ENCODE results near the gene GP1BA.
A peak's percentile ranks its signal among the peaks of the same experiment; 100 is the strongest.
"Not testable (repeated sequence)": the region's sequence is repeated elsewhere in the genome, so short reads cannot be mapped to it uniquely, and the experiment has no call there.

Gene GP1BA

DNA sequence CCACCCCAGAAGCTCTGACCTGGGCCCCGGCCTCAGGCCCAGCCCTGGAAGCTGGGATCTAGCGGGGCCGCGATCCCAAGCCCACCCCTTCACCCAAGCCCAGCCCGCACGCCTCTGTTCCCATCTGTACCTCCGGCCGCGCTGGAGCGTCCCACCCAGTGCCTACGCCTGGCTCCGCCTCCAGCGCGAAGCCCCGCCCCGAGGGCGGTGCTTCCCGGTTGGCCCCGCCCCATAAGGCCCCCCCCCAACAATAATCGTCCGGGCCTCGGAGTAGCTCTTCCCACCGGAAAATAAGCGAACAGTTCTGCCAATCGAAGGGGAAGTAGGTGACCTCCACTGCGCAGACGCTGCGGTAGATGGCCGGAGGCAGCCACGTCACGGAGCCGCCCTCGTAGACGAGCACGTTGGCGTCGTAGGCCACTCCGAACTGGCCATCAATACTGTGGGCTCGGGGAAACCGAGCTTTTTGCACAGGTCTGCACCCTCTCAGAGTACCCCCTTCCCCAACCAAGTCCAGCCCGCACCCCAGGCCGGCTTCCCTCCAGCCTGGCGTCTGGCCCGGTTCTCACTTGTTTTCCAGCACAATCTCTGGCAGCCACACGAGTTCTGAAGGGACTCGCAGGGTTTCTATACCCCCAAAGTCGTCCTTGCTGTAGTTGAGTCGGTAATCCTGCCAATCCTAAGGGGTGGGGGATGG, 30.3 kb upstream of the GP1BA start:
- no peak for DNase-seq (ENCODE audit: low spot score)

DNA sequence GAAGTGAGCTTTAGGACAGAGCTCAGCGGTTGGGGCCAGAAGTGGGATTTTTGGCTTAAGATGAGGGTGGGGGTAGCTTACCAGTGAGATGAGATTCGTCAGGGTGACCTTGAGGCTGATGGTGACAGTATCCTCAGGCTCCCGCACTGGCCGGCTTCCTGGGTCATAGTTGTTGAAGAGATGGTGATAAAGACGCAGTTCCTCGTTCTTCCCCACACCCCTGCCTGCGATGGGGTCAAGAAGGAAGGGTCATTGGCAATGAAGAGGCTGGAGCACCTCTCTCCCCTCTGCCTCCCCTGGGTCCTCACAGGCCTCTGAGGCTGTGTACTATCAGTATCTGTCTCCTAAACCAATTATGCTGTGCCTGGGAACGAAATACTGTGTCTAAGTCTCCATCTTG, 29.5 kb upstream of the GP1BA start:
- no peak for DNase-seq (ENCODE audit: low spot score)

DNA sequence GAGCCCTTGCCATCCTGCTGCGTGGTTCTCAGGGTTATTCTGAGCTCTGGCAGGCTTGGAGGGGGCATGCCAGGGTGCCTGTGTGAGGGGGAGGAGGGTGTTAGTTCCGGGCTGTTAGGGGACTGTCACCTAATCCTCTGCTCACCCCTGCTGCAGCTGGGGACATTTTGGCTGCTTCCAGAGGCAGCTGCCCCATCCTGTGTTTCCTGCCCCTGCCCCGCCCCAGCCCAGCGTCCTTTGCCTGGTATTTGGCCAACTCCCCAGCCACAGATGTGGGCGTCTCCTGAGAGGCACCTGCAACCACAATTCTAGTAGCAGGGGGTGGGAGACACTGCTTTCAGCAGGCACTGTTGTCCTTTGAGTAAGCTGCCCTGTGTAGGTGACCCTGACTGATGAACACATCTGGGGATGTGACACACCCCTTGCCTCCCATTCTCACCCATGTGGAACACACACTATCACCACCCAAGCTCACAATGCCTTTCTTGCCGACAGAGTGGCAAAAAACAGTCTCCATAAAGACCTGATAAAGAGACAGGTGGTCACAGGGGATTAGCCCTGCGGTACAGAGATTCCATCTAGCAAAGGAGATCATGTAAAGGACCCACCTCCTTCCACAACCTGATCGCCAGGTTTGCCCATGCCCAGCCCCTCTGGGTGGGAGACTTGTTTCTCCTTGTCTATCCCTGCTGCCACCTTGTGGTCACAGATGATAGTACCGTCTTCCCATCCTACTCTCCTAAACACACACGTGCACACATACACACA, 28.8 kb upstream of the GP1BA start, which contains the start of gene CHRNE:
Gene CHRNE, minus strand, starts transcription at position 48 of the 768 bp plus-strand sequence. Its CDS starts 35 bp downstream, at position 13.
- DNase-seq (ENCODE audit: low spot score): peak; percentile 90

DNA sequence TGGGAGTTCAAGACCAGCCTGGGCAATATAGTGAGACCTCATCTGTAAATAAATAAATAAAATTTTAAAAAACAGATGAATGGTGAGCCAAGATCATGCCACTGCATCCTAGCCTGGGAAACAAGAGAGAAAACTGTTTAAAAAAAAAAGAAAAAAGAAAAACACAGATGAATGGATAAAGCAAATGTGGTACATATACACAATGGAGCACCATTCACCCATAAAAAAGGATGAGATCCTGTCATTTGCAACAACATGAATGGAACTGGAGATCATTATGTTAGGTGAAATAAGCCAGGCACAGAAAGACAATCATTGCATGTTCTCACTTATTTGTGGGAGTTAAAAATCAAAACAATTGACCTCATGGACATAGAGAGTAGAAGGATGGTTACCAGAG, 25.4 kb upstream of the GP1BA start:
- not testable (repeated sequence) for DNase-seq (ENCODE audit: low spot score)

DNA sequence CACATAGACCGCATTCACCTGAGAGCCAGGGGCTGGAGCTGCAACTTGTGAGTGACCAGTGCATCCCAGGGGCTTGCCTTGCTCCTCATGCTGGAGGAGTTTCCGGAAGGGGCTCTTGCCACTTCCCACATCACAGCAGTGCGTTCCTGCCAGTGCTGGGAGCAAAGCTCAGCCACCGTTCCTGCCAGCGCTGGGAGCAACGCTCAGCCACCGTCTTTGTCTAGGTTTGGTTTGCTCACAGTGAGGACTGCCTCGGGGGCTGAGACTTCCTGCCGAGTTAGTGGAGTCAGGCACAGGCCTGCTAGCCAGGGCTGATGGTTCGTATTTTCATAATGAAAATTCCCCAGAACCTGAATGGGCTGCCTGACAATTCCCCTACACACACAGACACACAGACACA, 23.8 kb upstream of the GP1BA start:
- no peak for DNase-seq (ENCODE audit: low spot score)

DNA sequence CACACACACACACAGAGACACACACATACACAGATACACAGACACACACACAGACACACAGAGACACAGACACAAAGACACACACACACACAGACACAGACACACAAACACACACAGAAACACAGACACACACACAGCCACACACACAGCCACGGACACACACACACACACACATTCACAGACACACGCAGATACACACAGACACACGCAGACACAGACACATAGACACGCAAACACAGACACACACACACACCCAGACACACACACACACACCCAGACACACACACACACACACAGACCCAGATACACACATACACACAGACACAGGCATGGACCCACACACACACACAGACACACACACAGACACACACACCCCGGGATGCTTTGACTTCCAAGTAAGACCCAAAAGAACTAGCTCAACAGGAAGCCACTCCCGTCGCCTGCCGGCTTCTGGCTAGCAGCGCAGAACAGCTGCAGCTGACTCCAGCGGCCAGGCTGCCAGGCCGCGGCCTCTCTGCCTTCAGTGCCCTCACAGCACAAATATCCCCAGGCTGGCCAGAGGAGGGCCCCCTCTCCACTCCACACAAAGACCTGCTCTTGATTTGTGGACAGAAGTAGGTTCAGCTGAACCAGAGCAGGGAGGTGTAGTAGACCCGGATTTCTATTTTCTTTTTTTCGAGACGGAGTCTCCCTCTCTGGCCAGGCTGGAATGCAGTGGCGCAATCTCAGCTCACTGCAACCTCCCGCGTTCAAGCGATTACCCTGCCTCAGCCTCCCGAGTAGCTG, 23.2 kb upstream of the GP1BA start:
- DNase-seq (ENCODE audit: low spot score): peak; percentile 86

DNA sequence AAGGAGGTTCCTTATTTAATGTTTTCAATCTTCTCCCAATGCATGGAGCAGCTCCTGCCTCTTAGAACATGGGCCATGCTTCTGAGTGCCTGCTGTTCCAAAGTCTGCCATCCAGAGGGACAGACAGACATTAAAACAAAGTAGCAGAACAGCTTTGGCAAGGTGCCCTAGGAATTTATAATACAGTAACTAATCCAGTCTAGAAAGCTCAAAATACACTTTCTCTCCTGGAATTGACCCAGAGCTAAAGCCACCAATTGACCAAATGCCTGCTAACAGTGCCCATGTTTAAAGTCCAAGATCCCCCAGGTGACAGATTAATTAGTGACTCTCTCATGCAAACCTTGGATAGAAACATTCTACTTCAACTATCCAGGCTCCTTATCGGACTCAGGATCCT, 18.1 kb upstream of the GP1BA start:
- no peak for DNase-seq (ENCODE audit: low spot score)

DNA sequence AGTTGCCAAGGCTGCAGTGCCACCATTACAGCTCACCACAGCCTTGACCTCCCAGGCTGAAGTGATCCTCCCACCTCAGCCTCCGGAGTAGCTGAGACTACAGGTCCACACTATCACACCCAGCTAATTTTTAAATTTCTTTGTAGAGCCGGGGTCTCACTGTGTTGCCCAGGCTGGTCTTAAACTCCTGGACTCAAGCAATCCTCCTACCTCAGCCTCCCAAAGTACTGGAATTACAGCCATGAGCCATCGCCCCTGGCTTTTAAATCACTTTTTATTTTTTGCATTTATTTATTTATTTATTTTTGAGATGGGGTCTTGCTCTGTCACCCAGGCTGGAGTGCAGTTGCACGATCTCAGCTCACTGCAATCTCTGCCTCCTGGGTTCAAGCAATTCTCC, 17.5 kb upstream of the GP1BA start:
- DNase-seq (ENCODE audit: low spot score): not testable (repeated sequence)

DNA sequence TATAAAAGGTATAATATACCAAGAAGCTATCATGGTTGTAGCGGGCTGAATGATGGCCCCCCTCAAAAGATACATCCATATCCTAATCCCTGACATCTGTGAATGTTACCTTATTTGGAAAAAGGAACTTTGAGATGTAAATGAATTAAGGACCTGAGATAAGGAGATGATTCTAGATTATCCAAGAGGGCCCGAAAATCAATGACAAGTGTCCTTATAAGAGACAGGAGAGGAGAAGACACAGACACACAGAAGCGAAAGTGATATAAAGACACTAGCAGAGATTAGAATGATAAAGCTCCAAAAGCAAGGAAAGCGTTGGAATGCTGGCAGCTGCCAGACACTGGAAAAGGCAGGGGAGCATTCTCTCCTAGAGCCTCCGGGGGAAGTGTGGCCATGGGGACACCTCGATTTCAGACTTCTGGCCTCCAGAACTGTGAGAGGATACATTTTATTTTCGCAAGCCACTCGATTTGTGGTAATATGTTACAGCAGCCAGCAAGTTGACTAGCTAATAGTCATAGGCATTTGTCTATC, 12.5 kb upstream of the GP1BA start:
- DNase-seq (ENCODE audit: low spot score): no peak

DNA sequence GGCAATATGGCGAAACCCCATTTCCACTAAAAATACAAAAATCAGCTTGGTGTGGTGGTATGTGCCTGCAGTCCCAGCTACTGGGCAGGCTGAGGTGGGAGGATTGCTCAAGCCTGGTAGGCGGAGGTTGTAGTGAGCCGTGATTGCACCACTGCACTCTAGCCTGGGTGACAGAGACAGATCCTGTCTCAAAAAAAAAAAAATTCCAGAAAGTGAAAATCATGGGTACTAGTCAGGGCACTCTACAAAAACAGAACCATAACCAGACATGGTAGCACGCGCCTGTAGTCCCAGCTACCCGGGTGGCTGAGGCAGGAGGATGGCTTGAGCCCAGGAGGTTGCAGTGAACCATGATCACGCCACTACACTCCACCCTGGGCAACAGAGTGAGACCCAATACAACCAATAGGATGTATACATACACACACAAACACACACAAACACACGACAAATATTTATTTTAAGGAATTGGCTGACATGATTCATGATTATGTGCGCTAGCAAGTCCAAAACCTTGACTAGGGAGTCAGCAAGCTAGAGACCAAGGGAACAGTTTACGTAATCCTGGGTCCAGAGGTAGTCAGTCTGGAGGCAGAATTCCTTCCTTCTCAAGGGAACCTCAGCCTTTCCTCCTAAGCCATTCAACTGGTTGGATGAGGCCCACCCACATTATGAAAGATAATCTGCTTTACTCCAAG, 11.6 kb upstream of the GP1BA start:
- DNase-seq (ENCODE audit: low spot score): no peak

DNA sequence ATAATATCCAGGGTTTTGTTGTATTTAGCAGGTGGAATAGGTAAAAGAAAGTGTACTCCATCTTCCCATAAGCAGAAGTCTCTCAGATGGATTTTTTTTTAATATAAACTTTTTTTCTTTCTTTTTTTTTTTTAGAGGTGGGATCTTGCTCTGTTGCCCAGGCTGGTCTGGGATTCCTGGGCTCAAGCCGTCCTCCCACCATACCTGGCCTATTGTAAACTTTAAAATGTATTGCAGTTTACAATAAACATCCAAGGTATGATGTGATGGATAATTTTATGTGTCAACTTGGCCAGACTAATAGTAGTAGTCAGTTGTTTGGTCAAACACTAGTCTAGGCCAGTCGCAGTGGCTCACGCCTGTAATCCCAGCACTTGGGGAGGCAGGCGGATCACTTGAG, 10.8 kb upstream of the GP1BA start:
- no peak for DNase-seq (ENCODE audit: low spot score)

DNA sequence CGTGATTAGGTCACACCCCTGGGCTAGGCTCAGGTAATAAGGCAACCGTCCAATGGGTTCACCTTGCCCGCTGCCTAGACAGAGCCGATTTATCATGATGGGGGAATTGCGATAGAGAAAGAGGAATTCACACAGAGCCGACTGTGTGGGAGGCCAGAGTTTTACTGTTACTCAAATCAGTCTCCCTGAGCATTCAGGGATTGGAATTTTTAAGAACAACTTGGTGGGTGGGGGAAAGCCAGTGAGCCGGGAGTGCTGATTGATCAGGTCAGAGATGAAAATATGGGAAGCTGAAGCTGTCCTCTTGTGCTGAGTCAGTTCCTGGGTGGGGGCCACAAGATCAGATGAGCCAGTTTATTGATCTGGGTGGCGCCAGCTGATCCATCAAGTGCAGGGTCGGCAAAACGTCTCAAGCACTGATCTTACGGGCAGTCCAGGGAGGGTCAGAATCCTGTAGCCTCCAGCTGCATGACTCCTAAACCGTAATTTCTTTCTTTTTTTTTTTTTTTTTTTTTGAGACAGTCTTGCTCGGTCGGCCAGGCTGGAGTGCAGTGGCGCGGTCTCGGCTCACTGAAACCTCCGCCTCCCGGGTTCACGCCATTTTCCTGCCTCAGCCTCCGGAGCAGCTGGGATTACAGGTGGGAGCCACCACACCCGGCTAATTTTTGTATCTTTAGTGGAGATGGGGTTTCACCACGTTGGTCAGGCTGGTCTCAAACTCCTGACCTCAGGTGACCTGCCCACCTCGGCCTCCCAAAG, 5.3 kb upstream of the GP1BA start:
- not testable (repeated sequence) for DNase-seq (ENCODE audit: low spot score)

DNA sequence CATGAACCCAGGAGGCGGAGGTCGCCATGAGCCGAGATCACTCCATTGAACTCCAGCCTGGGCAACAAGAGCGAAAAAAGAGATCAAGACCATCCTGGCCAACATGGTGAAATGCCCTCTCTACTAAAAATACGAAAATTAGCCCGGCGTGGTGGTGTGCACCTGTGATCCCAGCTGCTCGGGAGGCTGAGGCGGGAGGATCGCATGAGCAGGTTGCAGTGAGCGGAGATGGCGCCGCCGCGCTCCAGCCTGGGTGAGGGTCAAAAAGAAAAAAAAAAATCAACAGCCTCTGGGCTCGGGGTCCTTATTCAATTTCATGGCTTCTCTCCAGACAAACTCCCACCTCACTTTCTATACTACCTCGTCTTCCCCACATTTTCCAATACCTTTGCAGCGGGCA, 3.2 kb upstream of the GP1BA start:
- no peak for DNase-seq (ENCODE audit: low spot score)

DNA sequence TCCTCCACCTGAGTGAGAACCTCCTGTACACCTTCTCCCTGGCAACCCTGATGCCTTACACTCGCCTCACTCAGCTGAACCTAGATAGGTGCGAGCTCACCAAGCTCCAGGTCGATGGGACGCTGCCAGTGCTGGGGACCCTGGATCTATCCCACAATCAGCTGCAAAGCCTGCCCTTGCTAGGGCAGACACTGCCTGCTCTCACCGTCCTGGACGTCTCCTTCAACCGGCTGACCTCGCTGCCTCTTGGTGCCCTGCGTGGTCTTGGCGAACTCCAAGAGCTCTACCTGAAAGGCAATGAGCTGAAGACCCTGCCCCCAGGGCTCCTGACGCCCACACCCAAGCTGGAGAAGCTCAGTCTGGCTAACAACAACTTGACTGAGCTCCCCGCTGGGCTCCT, 679 bp downstream of the GP1BA start:
- DNase-seq (ENCODE audit: low spot score): no peak

DNA sequence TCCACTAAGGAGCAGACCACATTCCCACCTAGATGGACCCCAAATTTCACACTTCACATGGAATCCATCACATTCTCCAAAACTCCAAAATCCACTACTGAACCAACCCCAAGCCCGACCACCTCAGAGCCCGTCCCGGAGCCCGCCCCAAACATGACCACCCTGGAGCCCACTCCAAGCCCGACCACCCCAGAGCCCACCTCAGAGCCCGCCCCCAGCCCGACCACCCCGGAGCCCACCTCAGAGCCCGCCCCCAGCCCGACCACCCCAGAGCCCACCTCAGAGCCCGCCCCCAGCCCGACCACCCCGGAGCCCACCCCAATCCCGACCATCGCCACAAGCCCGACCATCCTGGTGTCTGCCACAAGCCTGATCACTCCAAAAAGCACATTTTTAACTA, 1.6 kb downstream of the GP1BA start:
- DNase-seq (ENCODE audit: low spot score): no peak

DNA sequence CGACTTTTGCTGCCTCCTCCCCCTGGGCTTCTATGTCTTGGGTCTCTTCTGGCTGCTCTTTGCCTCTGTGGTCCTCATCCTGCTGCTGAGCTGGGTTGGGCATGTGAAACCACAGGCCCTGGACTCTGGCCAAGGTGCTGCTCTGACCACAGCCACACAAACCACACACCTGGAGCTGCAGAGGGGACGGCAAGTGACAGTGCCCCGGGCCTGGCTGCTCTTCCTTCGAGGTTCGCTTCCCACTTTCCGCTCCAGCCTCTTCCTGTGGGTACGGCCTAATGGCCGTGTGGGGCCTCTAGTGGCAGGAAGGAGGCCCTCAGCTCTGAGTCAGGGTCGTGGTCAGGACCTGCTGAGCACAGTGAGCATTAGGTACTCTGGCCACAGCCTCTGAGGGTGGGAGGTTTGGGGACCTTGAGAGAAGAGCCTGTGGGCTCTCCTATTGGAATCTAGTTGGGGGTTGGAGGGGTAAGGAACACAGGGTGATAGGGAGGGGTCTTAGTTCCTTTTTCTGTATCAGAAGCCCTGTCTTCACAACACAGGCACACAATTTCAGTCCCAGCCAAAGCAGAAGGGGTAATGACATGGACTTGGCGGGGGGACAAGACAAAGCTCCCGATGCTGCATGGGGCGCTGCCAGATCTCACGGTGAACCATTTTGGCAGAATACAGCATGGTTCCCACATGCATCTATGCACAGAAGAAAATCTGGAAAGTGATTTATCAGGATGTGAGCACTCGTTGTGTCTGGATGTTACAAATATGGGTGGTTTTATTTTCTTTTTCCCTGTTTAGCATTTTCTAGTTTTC, 2.3 kb downstream of the GP1BA start:
- DNase-seq (ENCODE audit: low spot score): peak; percentile 47

DNA sequence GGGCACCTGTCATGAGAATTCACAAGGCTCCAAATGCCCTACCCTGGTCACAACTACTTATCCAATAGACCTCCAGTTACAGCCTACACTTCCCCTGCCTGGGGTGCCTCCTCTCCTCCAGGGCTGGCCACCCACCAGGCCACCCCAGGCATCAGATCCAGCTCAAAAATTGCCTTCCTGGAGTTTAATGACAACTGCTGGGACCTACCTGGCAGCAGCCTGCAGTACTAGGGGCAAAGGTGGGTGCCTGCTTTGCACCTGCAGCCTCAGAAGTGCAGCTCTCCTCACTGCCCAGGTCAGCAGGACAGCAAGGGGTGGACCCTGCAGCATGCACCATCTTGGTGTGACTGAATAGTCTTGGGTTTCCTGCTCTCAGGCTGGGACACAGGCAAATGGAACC, 3.6 kb downstream of the GP1BA start:
- no peak for DNase-seq (ENCODE audit: low spot score)

DNA sequence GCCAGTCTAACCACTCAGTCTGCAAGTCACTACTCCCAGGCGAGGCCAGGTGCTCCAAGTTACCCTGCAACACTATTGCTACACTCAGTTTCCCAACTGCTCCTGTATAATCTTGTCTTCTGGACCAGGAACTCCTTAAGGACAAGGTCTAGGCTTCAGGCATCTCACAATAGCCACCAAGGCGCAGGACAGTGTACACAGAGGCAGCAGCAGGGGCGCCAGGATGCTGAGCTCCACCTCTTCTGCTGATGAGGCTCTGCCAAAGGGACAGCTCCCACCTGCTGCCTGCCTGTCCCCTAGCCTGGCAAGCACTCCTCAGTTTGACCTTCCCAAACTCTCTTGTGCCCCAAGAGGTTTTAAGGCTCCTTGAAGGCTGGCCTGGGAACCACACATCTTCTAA, 4.4 kb downstream of the GP1BA start:
- no peak for DNase-seq (ENCODE audit: low spot score)

DNA sequence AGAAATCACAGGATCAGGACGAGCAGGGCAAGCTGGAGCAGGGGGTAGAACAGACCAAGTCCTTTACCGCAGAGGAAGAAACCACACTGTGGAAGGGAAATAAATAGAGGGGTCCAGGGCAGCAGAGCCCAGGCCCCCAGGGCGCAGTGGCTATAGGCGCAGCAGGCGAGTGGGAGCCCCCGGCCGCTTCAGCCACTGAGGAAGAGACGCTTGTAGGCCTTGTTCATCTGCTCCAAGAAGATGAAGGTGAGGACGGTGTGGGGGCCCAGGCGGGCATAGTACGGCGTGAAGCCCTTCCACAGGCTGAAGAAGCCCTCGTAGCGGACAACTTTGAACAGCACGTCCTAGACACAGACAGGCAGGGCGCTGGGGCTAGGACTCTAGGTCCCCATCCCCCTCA, 5.5 kb downstream of the GP1BA start:
- DNase-seq (ENCODE audit: low spot score): no peak

DNA sequence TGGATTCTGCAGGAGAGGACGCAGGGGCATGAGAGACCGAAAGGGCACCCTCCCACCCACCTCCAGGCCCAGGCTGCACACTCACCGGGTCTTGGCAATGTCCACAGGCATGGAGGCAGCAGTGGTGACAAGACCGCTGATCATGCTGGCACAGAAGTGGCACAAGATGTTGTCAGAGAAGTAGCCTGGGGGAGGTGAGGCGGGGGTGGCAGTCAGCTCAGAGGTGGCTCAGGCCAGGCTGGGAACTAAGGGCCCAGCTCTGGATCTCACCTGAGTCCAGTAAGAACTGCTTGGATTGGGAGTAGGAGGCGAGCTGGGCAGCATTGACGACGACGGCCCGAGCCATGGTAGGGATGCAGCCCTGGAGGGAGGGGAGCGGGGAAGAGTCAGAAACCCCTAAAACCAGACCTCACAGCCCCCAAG, 6.0 kb downstream of the GP1BA start:
- no peak for DNase-seq (ENCODE audit: low spot score)
